HEK293T (cell line): ENCODE results near the gene CENPH.

Source experiments
- BHLHE40 ChIP-seq: fragments of 450-650 bp; IDR thresholded peaks from 2 replicates; pipeline ENCODE4 v1.6.1; 2016; ENCODE audit warnings: mild to moderate bottlenecking, moderate library complexity, borderline replicate concordance
- FOXA1 ChIP-seq: fragments of 450-650 bp; IDR thresholded peaks from 2 replicates; pipeline ENCODE4 v1.6.1; 2016; ENCODE audit warnings: mild to moderate bottlenecking
- FOXM1 ChIP-seq: fragments of 450-650 bp; IDR thresholded peaks from 2 replicates; pipeline ENCODE4 v1.6.1; 2017; ENCODE audit warnings: mild to moderate bottlenecking, borderline replicate concordance
- HDGF ChIP-seq: fragments of 450-650 bp; IDR thresholded peaks from 2 replicates; pipeline ENCODE4 v1.6.1; 2017; ENCODE audit warnings: antibody characterized with exemption, borderline replicate concordance
- L3MBTL2 ChIP-seq: fragments of 450-650 bp; conservative IDR thresholded peaks from 2 replicates; pipeline ENCODE4 v1.6.1; 2016; ENCODE audit warnings: mild to moderate bottlenecking
- LEF1 ChIP-seq: fragments of 450-650 bp; IDR thresholded peaks from 2 replicates; pipeline ENCODE4 v1.6.1; 2017; ENCODE audit warnings: mild to moderate bottlenecking, borderline replicate concordance
- NFRKB ChIP-seq: fragments of 450-650 bp; IDR thresholded peaks from 2 replicates; pipeline ENCODE4 v1.6.1; 2016; ENCODE audit warnings: mild to moderate bottlenecking, moderate library complexity
- SP1 ChIP-seq: fragments of 450-650 bp; IDR thresholded peaks from 2 replicates; pipeline ENCODE4 v1.6.1; 2017
- TARDBP ChIP-seq: fragments of 450-650 bp; IDR thresholded peaks from 2 replicates; pipeline ENCODE4 v1.6.1; 2016
- ZNF384 ChIP-seq: fragments of 450-650 bp; IDR thresholded peaks from 2 replicates; pipeline ENCODE4 v1.6.1; 2016

- TF ChIP-seq ZNF384 (no peak), NFRKB (no peak), FOXM1 (no peak), BHLHE40 (no peak), LEF1 (no peak), SP1 (no peak), L3MBTL2 (no peak), TARDBP (no peak), FOXA1 (no peak), HDGF (no peak)
Observed at GRCh38 chr5:69234457-69235268, 45.3 kb downstream of the CENPH start, which contains the start of gene CDK7.
